AG04450 (cell line): ENCODE data around the gene EPS15. TPM values are rescaled to one million over a fixed set of nuclear protein-coding genes. Genes with fewer than 3 reads are reported as not detected.

Experiments used
- CTCF ChIA-PET: fragments of 300-600, 350-600 bp; formaldehyde crosslinking; extraction: SDS; loops from one replicate; lab custom pipeline; 2022; ENCODE audit warnings: antibody characterized with exemption, inconsistent platforms; lab: Charles Lee
- POLR2A ChIA-PET: fragments of 350-600 bp; formaldehyde crosslinking; extraction: SDS; loops from one replicate; lab custom pipeline; 2021; ENCODE audit warnings: antibody characterized with exemption, inconsistent platforms; lab: Yijun Ruan, JAX
- DNase-seq: peaks from one replicate; pipeline ENCODE4 v3.0.0-alpha.2; 2011; ENCODE audit warnings: low read depth, low spot score
- H3K27ac ChIP-seq: one replicate; pipeline ENCODE4 v1.5.1; 2012; ENCODE audit warnings: low read depth, low read length, control low read depth
- H3K27me3 ChIP-seq: one replicate; pipeline ENCODE4 v1.6.0; 2012; ENCODE audit warnings: low read length; ENCODE audit not compliant: control insufficient read depth, insufficient read depth
- H3K4me3 ChIP-seq: 2 replicates; pipeline ENCODE4 v1.5.1; 2011; ENCODE audit warnings: mild to moderate bottlenecking, low read depth, low read length, control low read depth
- H3K9me3 ChIP-seq: 2 replicates; pipeline ENCODE4 v1.5.1; 2012; ENCODE audit warnings: low read length; ENCODE audit not compliant: control insufficient read depth, insufficient read depth
- polyA plus RNA-seq: library from polyadenylated mRNA; depleted of rRNA; stranded (reverse); fragments of >200 nt; gene quantifications from 2 replicates; pipeline ENCODE4 v1.2.3, GENCODE V29; 2011
- TF ChIP-seq, protein P1 (sequence below): IDR thresholded peaks from 2 replicates; pipeline ENCODE4 v1.5.1; 2011; ENCODE audit warnings: low read depth, low read length, control low read depth, inconsistent platforms

EPS15 gene
- polyA plus RNA-seq, 1 experiment: 55.4 TPM

GRCh38 chr1:51324251-51325010, 194.6 kb downstream of the EPS15 start:
- no peak for DNase-seq
- ChIA-PET CTCF (no interaction called here), POLR2A (no interaction called here)
- H3K27ac ChIP-seq: no peak overlapping the region
- no peaks in the 10 kb centered on the region for H3K27me3 ChIP-seq
- TF ChIP-seq, protein P1, sequence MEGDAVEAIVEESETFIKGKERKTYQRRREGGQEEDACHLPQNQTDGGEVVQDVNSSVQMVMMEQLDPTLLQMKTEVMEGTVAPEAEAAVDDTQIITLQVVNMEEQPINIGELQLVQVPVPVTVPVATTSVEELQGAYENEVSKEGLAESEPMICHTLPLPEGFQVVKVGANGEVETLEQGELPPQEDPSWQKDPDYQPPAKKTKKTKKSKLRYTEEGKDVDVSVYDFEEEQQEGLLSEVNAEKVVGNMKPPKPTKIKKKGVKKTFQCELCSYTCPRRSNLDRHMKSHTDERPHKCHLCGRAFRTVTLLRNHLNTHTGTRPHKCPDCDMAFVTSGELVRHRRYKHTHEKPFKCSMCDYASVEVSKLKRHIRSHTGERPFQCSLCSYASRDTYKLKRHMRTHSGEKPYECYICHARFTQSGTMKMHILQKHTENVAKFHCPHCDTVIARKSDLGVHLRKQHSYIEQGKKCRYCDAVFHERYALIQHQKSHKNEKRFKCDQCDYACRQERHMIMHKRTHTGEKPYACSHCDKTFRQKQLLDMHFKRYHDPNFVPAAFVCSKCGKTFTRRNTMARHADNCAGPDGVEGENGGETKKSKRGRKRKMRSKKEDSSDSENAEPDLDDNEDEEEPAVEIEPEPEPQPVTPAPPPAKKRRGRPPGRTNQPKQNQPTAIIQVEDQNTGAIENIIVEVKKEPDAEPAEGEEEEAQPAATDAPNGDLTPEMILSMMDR: no peak
- H3K4me3 ChIP-seq: no peak overlapping the region
- no peaks in the 10 kb centered on the region for H3K9me3 ChIP-seq

DNA sequence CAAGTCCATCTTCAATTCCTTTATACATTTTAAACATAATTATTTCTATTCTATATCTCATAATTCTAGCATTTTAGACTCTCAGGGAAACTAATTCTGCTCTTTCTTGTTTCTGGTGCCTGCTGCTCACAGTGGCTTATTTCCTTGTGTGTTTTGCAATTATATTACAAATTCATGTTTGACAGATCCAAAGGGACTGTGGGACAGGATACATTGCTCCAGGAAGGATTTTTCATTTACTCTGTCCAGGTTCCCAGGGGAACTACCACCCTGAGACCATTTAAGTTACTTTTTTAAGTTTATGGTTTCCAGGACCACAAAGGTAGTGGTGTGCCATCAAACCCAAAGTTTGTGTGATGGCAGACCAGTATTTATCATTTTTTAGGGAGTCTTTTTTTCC, 195.3 kb downstream of the EPS15 start:
- no peak overlapping the region for H3K27ac ChIP-seq
- no peak overlapping the region for H3K4me3 ChIP-seq
- H3K27me3 ChIP-seq: no peaks in the 10 kb centered on the region
- H3K9me3 ChIP-seq: no peaks in the 10 kb centered on the region
- ChIA-PET POLR2A (no interaction called here), CTCF (no interaction called here)
- DNase-seq: no peak
- TF ChIP-seq, protein P1: no peak

DNA sequence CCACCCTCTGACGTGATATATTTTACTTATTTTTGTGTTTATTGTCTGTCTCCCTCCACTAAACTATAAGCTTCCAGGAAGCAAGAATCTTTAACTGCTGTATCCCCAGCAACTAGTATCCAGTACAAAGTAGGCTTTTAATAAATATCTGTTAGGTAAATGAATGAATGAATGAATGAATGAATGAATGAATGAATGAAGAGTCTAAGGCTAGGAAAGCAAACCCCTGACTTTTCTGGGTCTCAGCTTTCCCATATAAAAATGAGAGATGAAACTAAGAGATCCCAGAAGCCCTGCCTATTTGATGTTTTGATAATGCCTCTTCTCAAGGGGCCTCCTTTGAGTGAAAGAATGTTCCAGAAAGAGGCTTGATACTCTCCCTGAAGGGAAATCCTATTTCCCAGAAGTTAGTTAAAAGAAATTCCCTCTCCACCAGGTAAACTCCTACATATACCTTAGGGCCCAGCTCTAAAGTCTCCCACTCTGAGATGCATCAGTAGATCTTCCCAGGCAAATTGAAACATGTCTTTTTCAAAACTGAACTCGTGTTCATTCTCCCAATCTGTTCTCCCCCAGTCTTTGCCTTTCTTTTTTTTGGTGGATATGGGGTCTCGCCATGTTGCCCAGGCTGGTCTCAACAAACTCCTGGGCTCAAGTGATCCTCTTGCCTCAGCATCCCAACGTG, 196.5 kb downstream of the EPS15 start:
- CTCF ChIA-PET: no interaction called here
- no peak overlapping the region for H3K27ac ChIP-seq
- H3K27me3 ChIP-seq: no peaks in the 10 kb centered on the region
- H3K9me3 ChIP-seq: no peaks in the 10 kb centered on the region
- POLR2A ChIA-PET: no interaction called here
- DNase-seq: no peak
- H3K4me3 ChIP-seq: no peak overlapping the region
- TF ChIP-seq, protein P1: no peak

GRCh38 chr1:51321924-51322280, 197.2 kb downstream of the EPS15 start:
- ChIA-PET CTCF (no interaction called here), POLR2A (interaction anchor here (0.6 kb wide), 1 partner anchor 19 kb away, joined by 8 read pairs; no protein-coding TSS in a partner anchor)
- TF ChIP-seq, protein P1: no peak
- H3K27ac ChIP-seq: no peak overlapping the region
- no peak overlapping the region for H3K4me3 ChIP-seq
- H3K27me3 ChIP-seq: no peaks in the 10 kb centered on the region
- H3K9me3 ChIP-seq: no peaks in the 10 kb centered on the region
- no peak for DNase-seq
